SHP77 treated with DMSO at 0.1 percent for 48 hours (cell line): ENCODE data around the gene KDM4B.

Experiments
- DNase-seq: peaks from one replicate; lab custom pipeline; 2025; lab: John Stamatoyannopoulos, UW

The KDM4B gene

GRCh38 chr19:5050067-5050656 lies 81.2 kb downstream of the KDM4B start:
- DNase-seq, result no peak

GRCh38 chr19:5050905-5051304 lies 82.0 kb downstream of the KDM4B start:
- no peak for DNase-seq

DNA sequence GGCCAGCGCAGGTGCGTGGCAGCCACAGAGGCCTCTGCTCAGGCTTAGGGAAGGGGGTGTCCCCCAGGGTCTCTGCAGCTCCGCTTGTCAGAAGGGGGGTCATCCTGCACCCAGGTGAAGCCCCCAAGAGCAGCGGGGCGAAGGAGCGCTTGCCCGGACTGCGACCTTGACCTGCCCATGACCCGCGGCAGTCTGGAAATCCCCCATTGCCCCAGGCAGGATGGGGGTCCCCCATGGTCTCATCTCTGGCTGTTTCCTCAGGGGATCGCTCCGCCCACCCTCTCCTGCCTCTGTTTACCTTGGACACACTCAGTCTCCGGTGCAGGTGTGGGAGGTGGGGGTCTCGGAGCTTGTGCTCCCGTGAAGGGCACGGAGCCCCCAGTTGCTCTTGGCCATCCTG lies 82.7 kb downstream of the KDM4B start:
- no peak for DNase-seq

GRCh38 chr19:5052515-5052914 lies 83.6 kb downstream of the KDM4B start:
- no peak for DNase-seq

- DNase-seq, result no peak
Measured at GRCh38 chr19:5052945-5053485, 84.1 kb downstream of the KDM4B start.

DNA sequence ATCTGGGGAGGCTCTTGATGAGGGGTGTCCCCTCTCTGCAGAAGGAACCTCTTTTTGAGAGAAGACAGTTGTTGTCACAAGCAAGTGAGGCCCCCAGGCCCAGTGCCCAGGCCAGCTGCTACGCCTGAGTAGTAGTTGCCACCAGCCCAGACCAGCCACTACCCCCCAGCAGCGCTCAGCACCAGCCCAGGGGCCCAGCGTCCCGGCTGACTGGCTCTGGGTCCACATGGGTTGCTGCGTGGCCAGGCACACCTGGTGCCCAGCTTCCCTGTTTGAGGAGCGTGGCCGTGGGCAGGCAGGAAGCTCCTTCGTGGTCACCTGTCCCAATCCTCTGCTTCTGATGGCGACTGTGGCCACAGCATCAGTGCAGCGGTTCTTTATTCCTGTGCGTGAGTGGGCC lies 84.7 kb downstream of the KDM4B start:
- no peak for DNase-seq

DNA sequence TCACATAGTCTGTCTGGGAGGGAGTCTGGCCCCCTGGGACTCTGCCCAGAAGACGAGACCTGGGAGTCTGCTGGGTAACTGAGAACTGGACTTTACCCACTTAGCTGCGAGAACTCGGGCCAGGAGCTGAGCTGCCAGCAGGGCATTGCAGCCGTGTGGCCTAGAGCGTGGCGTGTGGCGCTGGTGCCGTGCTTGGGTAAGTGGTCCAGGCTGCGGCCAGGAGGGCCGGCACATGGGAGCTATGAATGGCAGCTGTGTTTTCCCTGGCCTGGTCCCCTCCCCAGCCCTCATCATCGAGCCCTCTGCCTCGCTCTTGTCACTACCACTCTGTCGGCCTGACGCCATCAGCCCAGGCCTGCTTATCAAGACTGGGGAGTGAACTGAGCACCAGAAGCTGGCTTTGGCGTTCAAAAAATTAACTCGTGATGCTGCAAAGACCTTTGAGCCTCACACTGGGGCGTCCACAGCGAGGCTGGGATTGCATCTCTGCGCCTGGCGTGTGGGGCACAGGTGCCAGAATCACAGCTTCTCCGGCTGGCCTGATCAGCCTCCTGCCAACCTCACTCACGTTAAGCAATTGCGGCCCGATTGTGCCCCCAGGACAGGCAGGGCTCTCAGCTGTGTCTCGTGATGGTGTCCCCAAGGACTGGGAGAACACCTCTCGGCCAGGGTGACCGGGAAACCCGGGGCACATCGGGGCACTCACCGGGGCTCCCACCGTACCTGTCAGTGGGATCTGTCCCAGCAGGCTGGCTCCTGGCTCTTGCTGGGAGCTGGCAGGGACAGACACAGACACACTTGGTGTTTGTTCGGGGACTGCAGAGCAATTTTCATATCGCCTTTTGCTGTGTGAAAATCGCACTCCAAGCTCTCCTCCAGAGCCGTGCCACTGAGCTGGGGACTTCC lies 85.9 kb downstream of the KDM4B start:
- DNase-seq, result no peak

DNA sequence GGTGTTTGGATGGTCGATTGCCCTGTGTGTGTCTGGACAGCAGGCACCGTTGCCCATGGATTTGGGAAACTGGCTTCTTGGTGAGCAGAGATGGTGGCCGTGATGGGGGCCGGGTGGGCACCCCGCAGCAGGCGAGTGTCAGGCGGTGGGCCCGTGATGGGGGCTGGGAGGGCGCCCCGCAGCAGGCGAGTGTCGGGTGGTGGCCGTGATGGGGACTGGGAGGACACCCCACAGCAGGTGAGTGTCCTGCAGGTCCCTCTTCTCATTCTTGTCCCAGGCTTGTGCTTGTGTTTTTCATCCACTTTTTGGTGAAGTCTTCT lies 86.5 kb downstream of the KDM4B start:
- no peak for DNase-seq

DNA sequence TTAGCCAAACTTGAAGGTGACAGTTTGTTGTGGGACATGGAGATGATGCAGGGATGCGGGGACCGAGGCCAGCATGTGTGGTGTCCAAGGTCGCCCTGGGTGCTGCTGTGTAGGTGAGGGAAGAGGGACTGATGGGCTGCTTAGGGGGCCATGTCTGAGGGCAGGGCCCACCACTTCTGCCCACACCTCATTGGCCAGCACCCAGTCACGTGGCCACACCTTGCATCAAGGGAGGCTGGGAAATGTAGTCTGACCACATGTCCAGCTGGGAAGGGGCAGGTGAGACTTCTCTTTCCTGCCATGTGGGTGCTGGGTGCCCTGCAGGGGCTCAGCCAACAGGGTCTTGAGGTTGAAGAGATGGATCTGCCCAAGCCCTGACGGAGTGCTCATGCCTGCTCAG lies 88.9 kb downstream of the KDM4B start:
- DNase-seq, result no peak

GRCh38 chr19:5058521-5059212 lies 89.8 kb downstream of the KDM4B start:
- DNase-seq, result no peak

- no peak for DNase-seq
Measured at GRCh38 chr19:5059213-5059574, 90.3 kb downstream of the KDM4B start.

- no peak for DNase-seq
Measured at GRCh38 chr19:5059793-5060192, 90.9 kb downstream of the KDM4B start.

DNA sequence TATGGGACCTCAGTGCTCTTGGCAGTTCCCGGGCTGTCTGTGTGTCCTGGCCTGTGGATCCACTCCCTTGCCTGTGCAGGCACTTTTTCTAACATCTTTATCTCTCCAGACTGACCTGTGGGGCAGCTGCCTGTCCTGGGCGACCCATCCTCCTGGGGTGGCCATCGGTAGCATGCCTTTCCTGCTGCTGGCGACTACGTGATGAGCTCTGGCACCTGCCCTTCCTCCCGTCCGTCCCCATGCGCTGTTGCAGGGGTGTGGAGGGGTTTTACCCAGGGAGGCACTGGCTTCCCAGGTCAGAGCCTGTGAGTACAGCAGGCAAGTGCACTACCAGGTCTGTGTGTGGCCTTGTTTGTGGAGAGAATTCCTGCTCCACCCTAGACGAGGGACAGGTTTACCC lies 93.3 kb downstream of the KDM4B start:
- DNase-seq, result no peak

GRCh38 chr19:5062799-5063198 lies 93.9 kb downstream of the KDM4B start:
- no peak for DNase-seq

DNA sequence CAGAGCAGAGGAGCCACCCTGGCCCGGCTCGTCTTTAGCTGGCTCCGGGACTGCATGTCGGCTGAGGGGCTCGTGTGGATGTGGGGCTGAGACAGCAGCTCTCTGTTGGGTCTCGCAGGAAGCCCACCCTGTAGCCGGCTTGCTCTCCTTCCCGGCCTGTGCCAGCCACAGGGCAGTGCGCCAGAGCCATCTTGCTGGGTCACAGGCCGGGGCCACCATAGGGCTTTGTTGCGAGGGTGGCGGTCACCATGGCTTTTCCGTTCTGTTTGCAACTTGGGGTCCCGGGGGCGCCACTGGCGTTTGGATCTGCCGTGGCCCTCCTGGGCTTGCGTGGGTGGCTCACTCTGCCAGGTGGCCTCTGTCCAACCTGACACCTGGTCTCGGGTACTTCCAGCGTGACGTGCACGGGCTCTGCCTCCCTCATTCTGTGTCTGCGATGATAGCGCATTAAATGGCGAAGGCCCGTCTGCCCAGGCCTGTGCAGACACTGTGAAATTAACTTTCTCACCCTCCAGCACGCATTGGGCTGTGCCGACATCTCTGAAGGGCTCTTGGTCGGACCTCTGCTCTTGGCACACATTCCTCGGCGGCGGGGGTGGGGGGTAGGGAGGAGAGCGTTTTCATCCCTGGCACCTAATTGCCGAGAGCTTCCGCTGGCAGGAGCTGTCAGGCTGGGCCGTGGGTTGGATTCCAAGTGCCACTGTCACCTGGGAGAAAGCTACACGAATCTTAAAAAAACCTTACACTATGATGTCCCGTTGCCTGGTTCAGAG lies 95.1 kb downstream of the KDM4B start:
- no peak for DNase-seq

DNA sequence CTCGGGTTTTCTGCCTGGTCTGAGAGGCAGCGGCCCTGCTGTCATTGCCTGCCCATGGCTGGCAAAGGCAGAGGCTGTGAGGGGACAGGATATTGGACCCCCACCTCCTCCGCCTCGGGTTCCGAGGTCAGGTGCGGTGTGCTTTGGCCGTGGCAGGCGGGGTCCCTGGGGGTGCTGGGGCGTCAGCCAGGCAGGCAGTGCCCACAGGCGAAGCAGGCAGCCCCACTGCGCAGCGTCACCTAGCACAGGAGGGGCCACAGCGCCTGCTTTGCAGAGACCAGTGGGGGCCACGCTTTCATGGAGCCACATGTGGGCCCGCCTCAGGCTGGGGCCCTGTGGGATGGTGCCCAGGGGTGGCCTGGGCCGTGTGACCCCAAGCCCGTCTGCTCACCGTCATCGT lies 96.0 kb downstream of the KDM4B start:
- no peak for DNase-seq

DNA sequence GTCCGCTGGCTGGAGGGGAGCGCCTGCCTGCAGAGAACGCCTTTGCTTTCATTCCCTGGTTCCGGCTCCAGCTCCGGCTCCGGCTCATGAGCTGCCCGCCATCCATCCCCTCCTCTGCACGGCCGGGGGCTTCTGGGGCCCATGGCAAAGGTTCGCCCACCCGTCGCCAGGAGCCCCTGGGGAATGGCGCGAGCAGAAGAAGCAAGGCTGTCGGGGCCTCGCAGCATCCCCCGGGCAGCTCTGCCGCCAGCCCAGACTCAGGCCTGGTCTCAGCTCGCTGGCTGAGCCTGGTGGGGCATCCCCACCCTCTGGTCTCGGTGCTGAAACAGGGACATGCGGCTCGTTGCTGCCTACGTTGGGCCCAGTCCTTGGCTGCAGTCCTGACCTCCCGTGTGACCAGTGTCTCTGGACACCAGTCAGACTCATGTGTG lies 96.8 kb downstream of the KDM4B start:
- no peak for DNase-seq

- no peak for DNase-seq
Measured at GRCh38 chr19:5066768-5067167, 97.9 kb downstream of the KDM4B start.

- DNase-seq, result no peak
Measured at GRCh38 chr19:5067678-5068077, 98.8 kb downstream of the KDM4B start.

DNA sequence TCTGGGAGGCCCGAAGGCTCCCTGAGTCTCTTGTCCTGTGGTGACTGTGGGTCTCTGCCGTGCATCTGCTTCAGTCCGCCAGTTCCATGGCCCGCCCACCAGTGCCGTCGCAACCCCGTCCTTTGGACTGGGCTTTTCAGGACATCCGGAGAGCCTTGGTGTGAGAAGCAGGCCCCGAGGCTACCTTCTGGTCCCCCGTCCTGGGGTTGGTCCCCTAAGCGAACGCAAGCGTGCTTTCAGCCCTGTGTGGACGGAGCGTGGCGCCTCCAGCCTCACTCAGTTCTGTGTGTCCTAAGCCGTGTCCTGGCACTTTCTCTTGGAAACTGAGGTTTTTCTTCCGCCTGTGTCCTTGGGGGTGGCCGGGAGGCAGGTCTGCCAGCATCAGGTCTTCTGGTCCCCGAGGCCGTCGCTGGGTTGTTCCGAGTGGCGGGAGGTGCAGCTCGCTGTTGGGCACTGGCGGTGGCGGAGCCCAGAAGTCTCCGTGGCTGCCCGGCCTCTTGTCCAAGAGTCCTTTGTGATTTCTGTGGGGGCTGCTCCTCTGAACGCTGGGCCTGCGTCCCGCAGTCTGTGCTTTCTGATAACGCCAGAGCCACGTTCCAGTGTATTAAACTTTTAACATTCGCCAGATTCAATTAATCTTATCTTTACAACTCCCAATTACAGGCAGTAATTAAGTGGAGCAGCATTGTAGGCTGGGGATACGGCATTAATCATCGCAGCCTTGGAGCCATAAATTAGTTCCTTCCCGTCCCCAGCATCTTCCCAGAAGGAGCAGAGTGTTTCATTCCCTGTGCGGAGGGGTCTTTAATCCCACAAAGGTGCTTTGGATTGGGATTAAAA lies 99.5 kb downstream of the KDM4B start:
- DNase-seq, result no peak

- DNase-seq, result no peak
Measured at GRCh38 chr19:5070331-5070730, 101.4 kb downstream of the KDM4B start.
